VCaP (cell line): ENCODE measurements around the gene UBE2I.

Source experiments
- H3K27ac ChIP-seq: fragments of 450-650 bp; 2 replicates; pipeline ENCODE4 v1.5.1; 2017
- CTCF ChIP-seq: fragments of 450-650 bp; conservative IDR thresholded peaks from 2 replicates; pipeline ENCODE4 v1.5.1; 2017; ENCODE audit warnings: mild to moderate bottlenecking, moderate library complexity

The UBE2I gene

DNA sequence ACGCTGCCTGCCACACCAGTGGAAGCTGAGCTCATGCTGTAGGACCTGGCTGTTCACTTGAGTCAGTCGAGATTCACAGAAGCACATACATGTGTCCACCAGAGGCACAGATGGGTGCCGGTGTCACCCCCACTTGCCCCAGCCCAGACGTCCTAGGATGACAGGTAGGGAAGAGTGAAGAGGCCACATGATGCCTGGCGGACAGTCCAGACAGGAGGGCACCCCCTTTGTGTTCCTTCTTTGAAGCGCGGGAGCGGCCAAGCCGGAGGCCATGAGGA is 8.8 kb downstream of the UBE2I start:
- no peak for TF ChIP-seq CTCF
- no peak overlapping the region for H3K27ac ChIP-seq

DNA sequence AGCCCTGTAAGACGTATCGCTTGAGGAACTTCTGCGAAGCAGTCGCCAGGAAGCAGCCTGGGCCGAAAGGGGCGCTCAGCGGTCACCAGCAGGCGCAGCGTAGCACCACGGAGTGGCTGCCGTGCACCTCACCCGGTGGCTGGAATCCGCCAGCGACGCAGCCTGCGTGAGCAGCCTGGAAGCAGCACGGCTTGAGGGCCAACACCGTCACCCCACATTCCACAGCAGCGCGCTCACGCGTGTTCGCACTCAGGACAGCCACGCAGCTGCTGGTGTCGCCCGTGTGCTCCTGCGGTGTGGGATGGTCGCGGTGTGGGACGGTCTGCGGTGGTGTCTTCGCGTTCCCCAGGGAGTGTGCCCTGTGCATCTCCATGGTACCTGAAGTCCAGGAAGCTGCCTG is 9.6 kb downstream of the UBE2I start:
- no peak overlapping the region for H3K27ac ChIP-seq
- TF ChIP-seq CTCF, result no peak

- no peak for TF ChIP-seq CTCF
- H3K27ac ChIP-seq, result no peak overlapping the region
Measured at GRCh38 chr16:1320097-1320496, 10.7 kb downstream of the UBE2I start.

DNA sequence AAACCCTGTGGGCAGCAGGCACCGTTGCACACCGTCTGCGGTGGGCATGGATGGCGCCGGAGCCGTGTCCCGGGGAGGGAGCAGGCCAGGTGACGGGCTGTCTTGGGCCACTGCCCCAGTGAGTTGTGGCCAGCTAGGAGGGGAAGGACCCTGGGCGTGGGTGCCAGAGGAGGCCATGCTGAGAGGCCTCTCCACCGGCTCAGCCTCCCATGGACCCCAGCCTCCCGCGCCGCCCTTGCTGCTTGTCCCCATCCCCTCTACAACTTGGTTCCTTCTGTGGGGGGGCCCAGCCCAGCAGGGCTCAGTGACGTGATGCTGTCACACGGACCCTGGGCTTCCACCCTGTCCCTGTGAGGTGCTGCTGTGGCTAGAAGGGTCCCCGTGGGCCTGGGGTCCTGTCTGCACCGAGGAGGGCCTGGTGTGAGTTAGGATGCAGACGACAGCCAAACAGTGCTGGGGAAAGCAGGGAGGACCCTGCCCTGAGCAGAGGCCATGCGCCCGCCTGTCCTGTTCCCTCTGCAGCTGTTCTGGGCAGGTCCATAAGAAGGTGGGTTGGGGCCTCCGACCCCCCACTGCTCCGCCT is 11.3 kb downstream of the UBE2I start:
- no peak for TF ChIP-seq CTCF
- H3K27ac ChIP-seq, result no peak overlapping the region

GRCh38 chr16:1322407-1322806 is 13.0 kb downstream of the UBE2I start:
- no peak overlapping the region for H3K27ac ChIP-seq
- no peak for TF ChIP-seq CTCF

DNA sequence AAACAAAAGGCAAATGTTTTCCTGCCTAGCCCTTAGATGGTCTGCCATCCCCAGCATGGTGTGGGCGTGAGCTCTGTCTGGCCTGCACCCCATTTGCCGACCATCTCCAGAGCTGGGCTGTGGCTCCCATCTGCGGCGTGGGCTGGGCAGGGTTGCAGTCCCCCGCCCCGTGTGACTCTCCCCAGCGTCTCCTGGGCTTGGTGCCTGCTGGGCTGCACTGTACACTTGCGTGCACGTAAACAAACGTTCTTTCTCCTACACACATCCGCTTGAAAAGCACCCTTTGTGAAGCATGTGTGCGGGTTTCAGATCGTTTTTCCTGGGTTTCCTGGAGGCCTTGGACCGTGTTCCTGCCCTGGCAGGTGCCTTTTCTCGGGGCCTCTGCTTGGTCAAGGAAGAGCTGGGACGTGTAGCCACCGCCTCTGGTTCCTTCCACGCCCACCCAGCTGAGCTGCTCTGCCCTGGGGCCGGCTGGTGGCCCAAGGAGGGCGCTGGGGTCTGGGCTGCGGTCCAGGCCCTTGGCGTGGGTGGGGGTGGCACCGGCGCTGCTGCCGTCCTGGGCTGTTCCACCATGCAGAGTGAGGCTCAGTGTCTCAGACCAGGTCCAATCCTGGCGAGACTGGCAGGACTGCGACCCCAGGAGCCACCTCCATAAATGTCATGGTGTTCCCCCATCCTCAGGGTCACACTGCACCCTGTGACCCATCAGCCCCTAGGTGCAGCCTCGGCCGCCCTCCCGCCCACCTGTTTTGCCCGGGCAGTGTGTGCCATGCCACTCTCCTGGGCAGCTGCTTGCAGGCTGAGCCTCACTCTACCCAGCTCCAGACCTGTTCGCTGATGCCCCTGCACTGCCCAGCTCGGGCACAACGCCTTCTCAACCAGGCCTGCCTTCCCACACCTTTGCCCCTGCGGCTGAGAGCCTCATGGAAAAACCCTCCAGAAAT is 14.1 kb downstream of the UBE2I start:
- H3K27ac ChIP-seq, result no peak overlapping the region
- no peak for TF ChIP-seq CTCF

DNA sequence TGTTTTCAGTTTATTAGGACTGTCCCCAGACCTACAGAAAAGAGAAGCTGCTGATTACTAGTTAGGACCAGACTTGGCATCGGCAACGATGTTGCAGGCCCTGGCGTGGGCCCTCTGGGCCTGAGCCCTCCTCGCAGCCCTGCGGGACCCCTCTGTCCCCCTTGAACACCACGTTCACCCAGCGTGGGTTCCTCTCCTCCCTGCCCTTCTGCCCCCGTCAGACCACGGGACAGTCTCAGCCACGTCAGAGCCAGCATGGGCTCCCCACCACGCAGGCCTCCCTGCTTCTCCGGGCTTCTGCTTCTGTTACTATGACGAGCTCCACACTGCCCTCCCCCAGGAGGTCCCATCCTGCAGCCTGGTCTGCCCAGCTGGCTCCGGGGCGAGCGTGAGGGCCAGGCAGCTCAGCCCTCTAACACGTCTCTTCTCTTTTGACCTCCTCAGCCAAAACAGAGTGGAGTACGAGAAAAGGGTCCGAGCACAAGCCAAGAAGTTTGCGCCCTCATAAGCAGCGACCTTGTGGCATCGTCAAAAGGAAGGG is 14.9 kb downstream of the UBE2I start:
- no peak for TF ChIP-seq CTCF
- H3K27ac ChIP-seq, result no peak overlapping the region
